Panc1 (cell line): ENCODE results near the gene PLD1. TPM values are rescaled to one million over a fixed set of nuclear protein-coding genes. Genes with fewer than 3 reads are reported as not detected.

Experiments
- ATAC-seq: fragments of 200-7000 bp; cut with Tn5 transposase; 2 replicates; pipeline ENCODE4 v1.9.1; 2020; ENCODE audit warnings: mild to moderate bottlenecking, moderate library complexity
- BruUV-seq: library from RNA; stranded (reverse); fragments of 400-500 nt; replicated peaks from 2 replicates; lab custom pipeline; 2021; lab: Mats Ljungman, UMichigan
- CTCF ChIA-PET: fragments of 300-600 bp; sonication (Branson Sonifier 250); formaldehyde crosslinking; loops from one replicate; lab custom pipeline; 2022; ENCODE audit warnings: antibody characterized with exemption; lab: Charles Lee
- POLR2A ChIA-PET: fragments of 300-600 bp; sonication (Branson Sonifier 250); formaldehyde crosslinking; loops from one replicate; lab custom pipeline; 2022; ENCODE audit warnings: antibody characterized with exemption; lab: Charles Lee
- DNase-seq: peaks from one replicate; pipeline ENCODE4 v3.0.0-alpha.2; 2010; ENCODE audit warnings: low read depth, low spot score
- H3K27ac ChIP-seq: 2 replicates; pipeline ENCODE4 v1.5.1; 2011; ENCODE audit warnings: mild to moderate bottlenecking, low read length, inconsistent platforms
- H3K27me3 ChIP-seq: fragments of 200-500 bp; sonication (Bioruptor generic); 2 replicates; pipeline ENCODE4 v1.6.0; 2014; ENCODE audit warnings: low read length, inconsistent platforms; ENCODE audit not compliant: control insufficient read depth, insufficient read depth
- H3K36me3 ChIP-seq: fragments of 200-500 bp; sonication (Bioruptor generic); 2 replicates; pipeline ENCODE4 v1.5.1; 2014; ENCODE audit warnings: inconsistent platforms, mild to moderate bottlenecking, low read length, moderate library complexity; ENCODE audit not compliant: control insufficient read depth, insufficient read depth
- H3K4me1 ChIP-seq: 2 replicates; pipeline ENCODE4 v1.5.1; 2011; ENCODE audit warnings: inconsistent platforms, mild to moderate bottlenecking, low read length, moderate library complexity; ENCODE audit not compliant: control insufficient read depth, insufficient read depth
- H3K4me3 ChIP-seq, 2 experiments: 2 replicates each; pipeline ENCODE4 v1.5.1; 2011 to 2012; ENCODE audit warnings: low read depth in 2 of 2, low read length in 2 of 2, mild to moderate bottlenecking in 2 of 2, inconsistent platforms in 1 of 2, moderate library complexity in 1 of 2
- H3K9me3 ChIP-seq: fragments of 200-500 bp; sonication (Bioruptor generic); 2 replicates; pipeline ENCODE4 v1.5.1; 2014; ENCODE audit warnings: low read depth, mild to moderate bottlenecking, inconsistent platforms, low read length, moderate library complexity; ENCODE audit not compliant: control insufficient read depth, insufficient read depth
- POLR2AphosphoS5 ChIP-seq: IDR thresholded peaks from 2 replicates; pipeline ENCODE4 v1.6.1; 2012; ENCODE audit warnings: mild to moderate bottlenecking, low read depth, low read length, moderate library complexity
- SIN3A ChIP-seq: IDR thresholded peaks from 2 replicates; pipeline ENCODE4 v1.6.1; 2012; ENCODE audit warnings: low read depth, mild to moderate bottlenecking, low read length, moderate library complexity, borderline replicate concordance; ENCODE audit not compliant: insufficient read depth
- TCF7L2 ChIP-seq: IDR thresholded peaks from 2 replicates; pipeline ENCODE4 v1.6.1; 2011; ENCODE audit warnings: mild to moderate bottlenecking, low read depth, low read length, inconsistent platforms
- in situ Hi-C: cut with HindIII; loops from 2 replicates; pipeline ENCODE4 v1.10.0; 2016; ENCODE audit warnings: low sequenced_read_pairs, low pct_unique_long_range_greater_than_20kb
- intact Hi-C: fragments of 100-400 bp; cut with micrococcal nuclease; formaldehyde crosslinking; loops from one replicate; pipeline ENCODE4 v1.10.0; 2022; ENCODE audit not compliant: unreplicated experiment
- total RNA-seq: library from RNA; stranded (reverse); gene quantifications from one replicate; pipeline ENCODE4 v1.2.1, GENCODE V29; 2021; ENCODE audit not compliant: unreplicated experiment
- TF ChIP-seq, protein P1 (sequence below): fragments of 450-650 bp; IDR thresholded peaks from 2 replicates; pipeline ENCODE4 v1.5.1; 2017; ENCODE audit warnings: mild to moderate bottlenecking
- TF ChIP-seq, protein P2 (sequence below), 2 experiments: IDR thresholded peaks; 2 replicates each; pipeline ENCODE4 v1.6.1; 2011 to 2012; ENCODE audit warnings: low read depth in 2 of 2, control low read depth in 1 of 2, low read length in 1 of 2, mild to moderate bottlenecking in 1 of 2, moderate library complexity in 1 of 2; ENCODE audit not compliant: insufficient read depth in 1 of 2

Gene PLD1
- total RNA-seq, 1 experiment from 2014 or later = 20.6 TPM

DNA sequence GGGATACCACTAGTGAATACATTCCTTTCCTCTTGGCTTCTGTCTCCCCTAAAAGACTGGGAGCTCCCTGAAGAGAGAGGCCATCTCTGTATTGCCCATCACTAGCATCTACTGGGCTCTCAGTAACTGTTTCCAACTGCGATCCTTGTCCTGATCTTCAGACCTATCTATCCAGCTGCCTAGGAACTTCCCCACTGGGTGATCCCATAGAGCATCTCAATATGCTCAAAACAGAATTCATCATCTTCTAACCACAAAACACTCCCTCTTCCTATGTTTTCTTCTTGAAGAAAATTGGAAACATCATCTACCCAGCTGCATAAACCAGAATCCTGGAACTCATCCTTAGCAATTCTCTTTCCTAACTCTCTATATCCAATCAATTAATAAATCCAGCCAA lies 54.6 kb downstream of the PLD1 start:
- Histone ChIP-seq H3K9me3 (no peaks in the 10 kb centered on the region), H3K4me3 (no peak overlapping the region), H3K27me3 (no peaks in the 10 kb centered on the region), H3K36me3 (no peaks in the 10 kb centered on the region), H3K27ac (no peak overlapping the region), H3K4me1 (no peaks in the 10 kb centered on the region)
- ChIA-PET POLR2A (no interaction called here), CTCF (no interaction called here)
- in situ Hi-C loops (no loop called here), intact Hi-C loops (no loop called here)
- DNase-seq (no peak), ATAC-seq (no peak)
- TF ChIP-seq TCF7L2 (no peak), SIN3A (no peak), POLR2AphosphoS5 (no peak)
- TF ChIP-seq, protein P1, sequence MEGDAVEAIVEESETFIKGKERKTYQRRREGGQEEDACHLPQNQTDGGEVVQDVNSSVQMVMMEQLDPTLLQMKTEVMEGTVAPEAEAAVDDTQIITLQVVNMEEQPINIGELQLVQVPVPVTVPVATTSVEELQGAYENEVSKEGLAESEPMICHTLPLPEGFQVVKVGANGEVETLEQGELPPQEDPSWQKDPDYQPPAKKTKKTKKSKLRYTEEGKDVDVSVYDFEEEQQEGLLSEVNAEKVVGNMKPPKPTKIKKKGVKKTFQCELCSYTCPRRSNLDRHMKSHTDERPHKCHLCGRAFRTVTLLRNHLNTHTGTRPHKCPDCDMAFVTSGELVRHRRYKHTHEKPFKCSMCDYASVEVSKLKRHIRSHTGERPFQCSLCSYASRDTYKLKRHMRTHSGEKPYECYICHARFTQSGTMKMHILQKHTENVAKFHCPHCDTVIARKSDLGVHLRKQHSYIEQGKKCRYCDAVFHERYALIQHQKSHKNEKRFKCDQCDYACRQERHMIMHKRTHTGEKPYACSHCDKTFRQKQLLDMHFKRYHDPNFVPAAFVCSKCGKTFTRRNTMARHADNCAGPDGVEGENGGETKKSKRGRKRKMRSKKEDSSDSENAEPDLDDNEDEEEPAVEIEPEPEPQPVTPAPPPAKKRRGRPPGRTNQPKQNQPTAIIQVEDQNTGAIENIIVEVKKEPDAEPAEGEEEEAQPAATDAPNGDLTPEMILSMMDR = no peak
- BruUV-seq = no TSS peak

DNA sequence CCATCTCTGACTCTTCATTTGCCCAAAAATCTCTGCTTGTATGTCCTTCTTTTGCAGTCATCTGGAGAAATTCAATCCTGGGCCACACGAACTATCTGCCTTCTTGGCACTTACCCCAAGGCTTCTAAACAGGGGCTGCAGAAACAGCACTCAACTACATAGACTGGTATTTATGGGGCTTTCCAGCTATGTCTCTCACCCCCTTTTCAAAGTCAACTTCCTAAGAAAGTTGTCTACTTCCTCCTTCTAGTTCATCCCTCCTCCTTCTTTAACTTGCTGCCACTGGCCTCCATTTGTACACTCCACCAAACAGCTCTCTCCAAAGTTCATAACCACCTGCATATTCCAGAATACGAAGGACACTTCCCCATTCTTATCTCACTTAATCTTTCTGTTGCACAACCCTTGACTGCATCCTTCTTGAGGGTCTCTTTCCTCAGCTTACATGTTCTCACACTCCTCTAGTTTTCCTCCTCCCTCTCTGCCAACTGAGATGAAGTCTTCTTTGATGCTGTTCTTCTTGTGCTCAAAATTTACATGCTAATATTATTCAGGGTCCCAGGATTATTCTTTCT lies 55.2 kb downstream of the PLD1 start:
- Histone ChIP-seq H3K4me3 (no peak overlapping the region), H3K27ac (no peak overlapping the region), H3K4me1 (no peaks in the 10 kb centered on the region), H3K27me3 (no peaks in the 10 kb centered on the region), H3K9me3 (no peaks in the 10 kb centered on the region), H3K36me3 (no peaks in the 10 kb centered on the region)
- CTCF ChIA-PET = no interaction called here
- no TSS peak for BruUV-seq
- POLR2A ChIA-PET = no interaction called here
- intact Hi-C loops = no loop called here
- TF ChIP-seq TCF7L2 = no peak
- no peak for TF ChIP-seq SIN3A
- TF ChIP-seq POLR2AphosphoS5 = no peak
- TF ChIP-seq, protein P1 = no peak
- TF ChIP-seq, protein P2, sequence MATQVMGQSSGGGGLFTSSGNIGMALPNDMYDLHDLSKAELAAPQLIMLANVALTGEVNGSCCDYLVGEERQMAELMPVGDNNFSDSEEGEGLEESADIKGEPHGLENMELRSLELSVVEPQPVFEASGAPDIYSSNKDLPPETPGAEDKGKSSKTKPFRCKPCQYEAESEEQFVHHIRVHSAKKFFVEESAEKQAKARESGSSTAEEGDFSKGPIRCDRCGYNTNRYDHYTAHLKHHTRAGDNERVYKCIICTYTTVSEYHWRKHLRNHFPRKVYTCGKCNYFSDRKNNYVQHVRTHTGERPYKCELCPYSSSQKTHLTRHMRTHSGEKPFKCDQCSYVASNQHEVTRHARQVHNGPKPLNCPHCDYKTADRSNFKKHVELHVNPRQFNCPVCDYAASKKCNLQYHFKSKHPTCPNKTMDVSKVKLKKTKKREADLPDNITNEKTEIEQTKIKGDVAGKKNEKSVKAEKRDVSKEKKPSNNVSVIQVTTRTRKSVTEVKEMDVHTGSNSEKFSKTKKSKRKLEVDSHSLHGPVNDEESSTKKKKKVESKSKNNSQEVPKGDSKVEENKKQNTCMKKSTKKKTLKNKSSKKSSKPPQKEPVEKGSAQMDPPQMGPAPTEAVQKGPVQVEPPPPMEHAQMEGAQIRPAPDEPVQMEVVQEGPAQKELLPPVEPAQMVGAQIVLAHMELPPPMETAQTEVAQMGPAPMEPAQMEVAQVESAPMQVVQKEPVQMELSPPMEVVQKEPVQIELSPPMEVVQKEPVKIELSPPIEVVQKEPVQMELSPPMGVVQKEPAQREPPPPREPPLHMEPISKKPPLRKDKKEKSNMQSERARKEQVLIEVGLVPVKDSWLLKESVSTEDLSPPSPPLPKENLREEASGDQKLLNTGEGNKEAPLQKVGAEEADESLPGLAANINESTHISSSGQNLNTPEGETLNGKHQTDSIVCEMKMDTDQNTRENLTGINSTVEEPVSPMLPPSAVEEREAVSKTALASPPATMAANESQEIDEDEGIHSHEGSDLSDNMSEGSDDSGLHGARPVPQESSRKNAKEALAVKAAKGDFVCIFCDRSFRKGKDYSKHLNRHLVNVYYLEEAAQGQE (IDR thresholded peaks at IDR 0.05; ENCODE audit: insufficient read depth in 1 of 2, low read depth in 2 of 2, low read length in 1 of 2) = no peak
- ATAC-seq (no peak), DNase-seq (no peak)
- in situ Hi-C loops = no loop called here
